Neural cell (in vitro differentiated cells): Measurements from ENCODE around the gene CFAP61. TPM values are rescaled to one million over a fixed set of nuclear protein-coding genes. Genes with fewer than 3 reads are reported as not detected.

Experiments used
- H2AFZ ChIP-seq: fragments of 200-600, 300-800 bp; sonication (generic), shearing (Covaris generic); 2 replicates; pipeline ENCODE4 v1.6.0; 2014; ENCODE audit warnings: low read depth, mild to moderate bottlenecking, antibody characterized with exemption, low read length, moderate library complexity
- H3F3A ChIP-seq: fragments of 200-600 bp; shearing (Covaris generic); 2 replicates; pipeline ENCODE4 v1.6.1; 2016; ENCODE audit warnings: mild to moderate bottlenecking, moderate library complexity, mixed read lengths, antibody characterized with exemption, low read length; ENCODE audit not compliant: insufficient read depth, poor library complexity, severe bottlenecking
- H3K27ac ChIP-seq: fragments of 200-600, 300-800 bp; sonication (generic), shearing (Covaris generic); 2 replicates; pipeline ENCODE4 v1.5.1; 2014; ENCODE audit warnings: mild to moderate bottlenecking, low read length, moderate library complexity
- H3K27me3 ChIP-seq: fragments of 300-800, 200-600 bp; sonication (generic), shearing (Covaris generic); 2 replicates; pipeline ENCODE4 v1.6.0; 2014; ENCODE audit warnings: mild to moderate bottlenecking, low read depth, low read length, moderate library complexity; ENCODE audit not compliant: insufficient read depth
- H3K36me3 ChIP-seq: fragments of 300-800, 200-600 bp; sonication (generic), shearing (Covaris generic); 2 replicates; pipeline ENCODE4 v1.5.1; 2014; ENCODE audit warnings: mild to moderate bottlenecking, antibody characterized with exemption, low read length, moderate library complexity; ENCODE audit not compliant: insufficient read depth
- H3K4me2 ChIP-seq: fragments of 300-800, 200-600 bp; sonication (generic), shearing (Covaris generic); 2 replicates; pipeline ENCODE4 v1.6.0; 2014; ENCODE audit warnings: mild to moderate bottlenecking, low read length
- H3K4me3 ChIP-seq: fragments of 300-800, 200-600 bp; sonication (generic), shearing (Covaris generic); 2 replicates; pipeline ENCODE4 v1.5.1; 2014; ENCODE audit warnings: mild to moderate bottlenecking, low read length, moderate library complexity
- H3K79me2 ChIP-seq: fragments of 200-600 bp; shearing (Covaris generic); replicated peaks from 2 replicates; pipeline ENCODE4 v1.6.0; 2014; ENCODE audit warnings: mild to moderate bottlenecking, low read length, moderate library complexity; ENCODE audit not compliant: insufficient read depth
- H3K9ac ChIP-seq: fragments of 300-800, 200-600 bp; sonication (generic), shearing (Covaris generic); 2 replicates; pipeline ENCODE4 v1.6.1; 2016; ENCODE audit warnings: mild to moderate bottlenecking, low read length, mixed read lengths
- H3K9me2 ChIP-seq: fragments of 200-600 bp; shearing (Covaris generic); 2 replicates; pipeline ENCODE4 v1.6.1; 2016; ENCODE audit warnings: mild to moderate bottlenecking, low read length, mixed read lengths; ENCODE audit not compliant: insufficient read depth
- H3K9me3 ChIP-seq: fragments of 200-600, 300-800 bp; sonication (generic), shearing (Covaris generic); 2 replicates; pipeline ENCODE4 v1.6.1; 2016; ENCODE audit warnings: mild to moderate bottlenecking, mixed run types, low read length, moderate library complexity, mixed read lengths
- H4K20me1 ChIP-seq: fragments of 200-600 bp; shearing (Covaris generic); 2 replicates; pipeline ENCODE4 v1.6.1; 2016; ENCODE audit warnings: mild to moderate bottlenecking, mixed run types; ENCODE audit not compliant: insufficient read depth
- EP300 ChIP-seq: fragments of 450-650 bp; conservative IDR thresholded peaks from 2 replicates; pipeline ENCODE4 v1.6.1; 2014; ENCODE audit warnings: antibody characterized with exemption, mild to moderate bottlenecking, moderate library complexity; ENCODE audit not compliant: poor library complexity, severe bottlenecking
- EZH2 ChIP-seq: fragments of 200-600, 300-800 bp; shearing (Covaris generic), sonication (generic); IDR thresholded peaks from 2 replicates; pipeline ENCODE4 v1.6.1; 2014; ENCODE audit warnings: antibody characterized with exemption, low read length, borderline replicate concordance, mild to moderate bottlenecking; ENCODE audit not compliant: insufficient read depth, poor library complexity, severe bottlenecking
- MXI1 ChIP-seq: fragments of 450-650 bp; conservative IDR thresholded peaks from 2 replicates; pipeline ENCODE4 v1.6.1; 2014; ENCODE audit warnings: antibody characterized with exemption, mild to moderate bottlenecking; ENCODE audit not compliant: poor library complexity, severe bottlenecking
- POLR2AphosphoS5 ChIP-seq: IDR thresholded peaks from 2 replicates; pipeline ENCODE4 v1.6.1; 2012
- RAD21 ChIP-seq: fragments of 450-650 bp; conservative IDR thresholded peaks from 2 replicates; pipeline ENCODE4 v1.6.1; 2014; ENCODE audit warnings: antibody characterized with exemption, mild to moderate bottlenecking, moderate library complexity
- SMC3 ChIP-seq: fragments of 450-650 bp; conservative IDR thresholded peaks from 2 replicates; pipeline ENCODE4 v1.6.1; 2014; ENCODE audit warnings: antibody characterized with exemption, mild to moderate bottlenecking, moderate library complexity; ENCODE audit not compliant: poor library complexity
- TAF1 ChIP-seq: IDR thresholded peaks from 2 replicates; pipeline ENCODE4 v1.6.1; 2012; ENCODE audit warnings: low read depth
- polyA plus RNA-seq: library from polyadenylated mRNA; depleted of rRNA; stranded (reverse); fragments of >200 nt; gene quantifications from 2 replicates; pipeline ENCODE4 v1.2.3, GENCODE V29; 2014
- TF ChIP-seq, protein P1 (sequence below): IDR thresholded peaks from 2 replicates; pipeline ENCODE4 v1.6.1; 2012; ENCODE audit warnings: borderline replicate concordance
- TF ChIP-seq, protein P2 (sequence below): fragments of 450-650 bp; IDR thresholded peaks from 2 replicates; pipeline ENCODE4 v1.5.1; 2014; ENCODE audit warnings: antibody characterized with exemption, mild to moderate bottlenecking, moderate library complexity; ENCODE audit not compliant: poor library complexity, severe bottlenecking

The CFAP61 gene
- polyA plus RNA-seq, 1 donor from 2014 or later = 0.42 TPM

DNA sequence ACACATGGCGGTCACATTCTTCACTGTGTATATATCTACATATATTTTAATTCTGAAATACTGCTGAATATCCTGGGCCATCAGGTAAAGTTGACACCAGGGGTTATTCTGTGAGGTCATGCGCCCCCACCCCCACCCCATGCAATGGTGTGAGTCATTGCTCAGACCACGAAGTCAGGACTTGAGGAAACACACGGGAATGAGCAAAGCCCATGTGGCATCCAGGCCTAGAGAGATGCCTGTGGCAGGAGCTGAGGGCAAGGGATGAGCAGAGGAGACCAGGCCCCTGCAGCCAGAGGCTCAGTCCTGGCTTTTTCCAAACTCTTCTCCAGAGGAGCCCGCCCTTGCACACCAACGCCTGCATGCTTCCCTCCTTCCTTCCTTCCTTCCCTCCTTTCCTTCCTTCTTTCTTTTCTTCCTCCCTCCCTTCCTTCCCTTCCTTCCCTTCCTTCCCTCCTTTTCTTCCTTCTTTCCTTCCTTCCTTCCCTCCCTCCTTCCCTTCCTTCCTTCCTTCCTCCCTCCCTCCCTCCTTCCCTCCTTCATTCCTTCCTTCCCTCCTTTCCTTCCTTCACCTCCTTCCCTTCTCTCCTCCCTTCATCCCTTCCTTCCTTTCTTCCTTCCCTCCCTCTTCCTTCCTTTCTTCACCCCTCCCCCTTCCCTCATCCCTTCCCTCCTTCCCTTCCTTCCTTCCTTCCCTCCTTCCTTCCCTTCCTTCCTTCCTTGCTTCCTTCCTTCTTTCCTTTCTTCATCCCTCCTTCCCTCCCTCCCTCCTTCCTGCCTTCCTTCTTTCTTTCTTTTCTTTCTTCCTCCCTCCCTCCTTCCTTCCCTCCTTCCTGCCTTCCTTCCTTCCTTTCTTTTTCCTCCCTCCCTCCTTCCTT lies 243.5 kb downstream of the CFAP61 start:
- Histone ChIP-seq H3F3A (no peaks in the 10 kb centered on the region), H3K9ac (no peak overlapping the region), H3K4me3 (no peak overlapping the region), H3K36me3 (no peaks in the 10 kb centered on the region), H3K9me2 (no peaks in the 10 kb centered on the region), H4K20me1 (no peaks in the 10 kb centered on the region), H3K79me2 (no peaks in the 10 kb centered on the region), H3K27ac (no peak overlapping the region), H3K9me3 (no peaks in the 10 kb centered on the region), H2AFZ (no peak overlapping the region), H3K27me3 (no peaks in the 10 kb centered on the region), H3K4me2 (no peak overlapping the region)
- TF ChIP-seq TAF1 (no peak), POLR2AphosphoS5 (no peak), RAD21 (no peak), MXI1 (no peak), EP300 (no peak), EZH2 (no peak), SMC3 (no peak)
- TF ChIP-seq, protein P1, sequence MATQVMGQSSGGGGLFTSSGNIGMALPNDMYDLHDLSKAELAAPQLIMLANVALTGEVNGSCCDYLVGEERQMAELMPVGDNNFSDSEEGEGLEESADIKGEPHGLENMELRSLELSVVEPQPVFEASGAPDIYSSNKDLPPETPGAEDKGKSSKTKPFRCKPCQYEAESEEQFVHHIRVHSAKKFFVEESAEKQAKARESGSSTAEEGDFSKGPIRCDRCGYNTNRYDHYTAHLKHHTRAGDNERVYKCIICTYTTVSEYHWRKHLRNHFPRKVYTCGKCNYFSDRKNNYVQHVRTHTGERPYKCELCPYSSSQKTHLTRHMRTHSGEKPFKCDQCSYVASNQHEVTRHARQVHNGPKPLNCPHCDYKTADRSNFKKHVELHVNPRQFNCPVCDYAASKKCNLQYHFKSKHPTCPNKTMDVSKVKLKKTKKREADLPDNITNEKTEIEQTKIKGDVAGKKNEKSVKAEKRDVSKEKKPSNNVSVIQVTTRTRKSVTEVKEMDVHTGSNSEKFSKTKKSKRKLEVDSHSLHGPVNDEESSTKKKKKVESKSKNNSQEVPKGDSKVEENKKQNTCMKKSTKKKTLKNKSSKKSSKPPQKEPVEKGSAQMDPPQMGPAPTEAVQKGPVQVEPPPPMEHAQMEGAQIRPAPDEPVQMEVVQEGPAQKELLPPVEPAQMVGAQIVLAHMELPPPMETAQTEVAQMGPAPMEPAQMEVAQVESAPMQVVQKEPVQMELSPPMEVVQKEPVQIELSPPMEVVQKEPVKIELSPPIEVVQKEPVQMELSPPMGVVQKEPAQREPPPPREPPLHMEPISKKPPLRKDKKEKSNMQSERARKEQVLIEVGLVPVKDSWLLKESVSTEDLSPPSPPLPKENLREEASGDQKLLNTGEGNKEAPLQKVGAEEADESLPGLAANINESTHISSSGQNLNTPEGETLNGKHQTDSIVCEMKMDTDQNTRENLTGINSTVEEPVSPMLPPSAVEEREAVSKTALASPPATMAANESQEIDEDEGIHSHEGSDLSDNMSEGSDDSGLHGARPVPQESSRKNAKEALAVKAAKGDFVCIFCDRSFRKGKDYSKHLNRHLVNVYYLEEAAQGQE = no peak
- TF ChIP-seq, protein P2, sequence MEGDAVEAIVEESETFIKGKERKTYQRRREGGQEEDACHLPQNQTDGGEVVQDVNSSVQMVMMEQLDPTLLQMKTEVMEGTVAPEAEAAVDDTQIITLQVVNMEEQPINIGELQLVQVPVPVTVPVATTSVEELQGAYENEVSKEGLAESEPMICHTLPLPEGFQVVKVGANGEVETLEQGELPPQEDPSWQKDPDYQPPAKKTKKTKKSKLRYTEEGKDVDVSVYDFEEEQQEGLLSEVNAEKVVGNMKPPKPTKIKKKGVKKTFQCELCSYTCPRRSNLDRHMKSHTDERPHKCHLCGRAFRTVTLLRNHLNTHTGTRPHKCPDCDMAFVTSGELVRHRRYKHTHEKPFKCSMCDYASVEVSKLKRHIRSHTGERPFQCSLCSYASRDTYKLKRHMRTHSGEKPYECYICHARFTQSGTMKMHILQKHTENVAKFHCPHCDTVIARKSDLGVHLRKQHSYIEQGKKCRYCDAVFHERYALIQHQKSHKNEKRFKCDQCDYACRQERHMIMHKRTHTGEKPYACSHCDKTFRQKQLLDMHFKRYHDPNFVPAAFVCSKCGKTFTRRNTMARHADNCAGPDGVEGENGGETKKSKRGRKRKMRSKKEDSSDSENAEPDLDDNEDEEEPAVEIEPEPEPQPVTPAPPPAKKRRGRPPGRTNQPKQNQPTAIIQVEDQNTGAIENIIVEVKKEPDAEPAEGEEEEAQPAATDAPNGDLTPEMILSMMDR = no peak

DNA sequence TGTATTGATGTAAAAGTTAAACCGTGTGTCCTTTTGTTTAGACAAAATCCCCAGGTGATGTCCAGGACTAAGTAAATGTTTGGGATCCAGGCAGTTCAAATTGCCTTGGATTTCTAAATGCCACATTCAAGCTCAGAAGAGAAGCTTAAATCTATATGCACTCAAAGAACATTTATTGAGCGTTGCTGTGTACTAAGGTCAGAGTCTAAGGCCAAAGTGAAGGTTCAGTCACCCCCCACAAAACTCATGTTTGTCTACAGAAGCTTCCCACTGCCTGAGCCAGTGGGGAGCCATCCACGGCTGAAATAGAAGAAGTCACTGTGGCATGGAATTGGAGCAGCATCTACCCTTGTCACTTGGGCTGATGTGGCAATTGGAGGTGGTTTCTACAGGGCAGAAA lies 244.8 kb downstream of the CFAP61 start:
- H3K9me3 ChIP-seq = no peaks in the 10 kb centered on the region
- H3K4me2 ChIP-seq = no peak overlapping the region
- H3F3A ChIP-seq = no peaks in the 10 kb centered on the region
- no peaks in the 10 kb centered on the region for H3K36me3 ChIP-seq
- H3K9me2 ChIP-seq = no peaks in the 10 kb centered on the region
- no peaks in the 10 kb centered on the region for H4K20me1 ChIP-seq
- H3K79me2 ChIP-seq = no peaks in the 10 kb centered on the region
- no peak overlapping the region for H3K27ac ChIP-seq
- TF ChIP-seq, protein P2 = no peak
- TF ChIP-seq, protein P1 = no peak
- no peak for TF ChIP-seq MXI1
- TF ChIP-seq TAF1 = no peak
- TF ChIP-seq RAD21 = no peak
- no peak for TF ChIP-seq EP300
- no peak for TF ChIP-seq EZH2
- no peak for TF ChIP-seq POLR2AphosphoS5
- TF ChIP-seq SMC3 = no peak
- no peaks in the 10 kb centered on the region for H3K27me3 ChIP-seq
- no peak overlapping the region for H3K9ac ChIP-seq
- no peak overlapping the region for H3K4me3 ChIP-seq
- no peak overlapping the region for H2AFZ ChIP-seq
